Panc1 (cell line): ENCODE data around the gene PLXNC1. TPM values are rescaled to one million over a fixed set of nuclear protein-coding genes. Genes with fewer than 3 reads are reported as not detected.

Experiments
- ATAC-seq: fragments of 200-7000 bp; cut with Tn5 transposase; 2 replicates; pipeline ENCODE4 v1.9.1; 2020; ENCODE audit warnings: mild to moderate bottlenecking, moderate library complexity
- Bru-seq: library from RNA; stranded (reverse); fragments of 400-500 nt; gene quantifications from one replicate; lab custom pipeline; 2021; lab: Mats Ljungman, UMichigan
- BruChase-seq, 2 experiments: library from RNA; stranded (reverse); fragments of 400-500 nt; gene quantifications; one replicate each; lab custom pipeline; 2021; lab: Mats Ljungman, UMichigan
- BruUV-seq: library from RNA; stranded (reverse); fragments of 400-500 nt; replicated peaks from 2 replicates; lab custom pipeline; 2021; lab: Mats Ljungman, UMichigan
- CTCF ChIA-PET: fragments of 300-600 bp; sonication (Branson Sonifier 250); formaldehyde crosslinking; loops from one replicate; lab custom pipeline; 2022; ENCODE audit warnings: antibody characterized with exemption; lab: Charles Lee
- POLR2A ChIA-PET: fragments of 300-600 bp; sonication (Branson Sonifier 250); formaldehyde crosslinking; loops from one replicate; lab custom pipeline; 2022; ENCODE audit warnings: antibody characterized with exemption; lab: Charles Lee
- DNase-seq: peaks from one replicate; pipeline ENCODE4 v3.0.0-alpha.2; 2010; ENCODE audit warnings: low read depth, low spot score
- H3K27ac ChIP-seq: 2 replicates; pipeline ENCODE4 v1.5.1; 2011; ENCODE audit warnings: mild to moderate bottlenecking, low read length, inconsistent platforms
- H3K27me3 ChIP-seq: fragments of 200-500 bp; sonication (Bioruptor generic); 2 replicates; pipeline ENCODE4 v1.6.0; 2014; ENCODE audit warnings: low read length, inconsistent platforms; ENCODE audit not compliant: control insufficient read depth, insufficient read depth
- H3K36me3 ChIP-seq: fragments of 200-500 bp; sonication (Bioruptor generic); 2 replicates; pipeline ENCODE4 v1.5.1; 2014; ENCODE audit warnings: inconsistent platforms, mild to moderate bottlenecking, low read length, moderate library complexity; ENCODE audit not compliant: control insufficient read depth, insufficient read depth
- H3K4me1 ChIP-seq: 2 replicates; pipeline ENCODE4 v1.5.1; 2011; ENCODE audit warnings: inconsistent platforms, mild to moderate bottlenecking, low read length, moderate library complexity; ENCODE audit not compliant: control insufficient read depth, insufficient read depth
- H3K4me3 ChIP-seq, 2 experiments: 2 replicates each; pipeline ENCODE4 v1.5.1; 2011 to 2012; ENCODE audit warnings: low read depth in 2 of 2, low read length in 2 of 2, mild to moderate bottlenecking in 2 of 2, inconsistent platforms in 1 of 2, moderate library complexity in 1 of 2
- H3K9me3 ChIP-seq: fragments of 200-500 bp; sonication (Bioruptor generic); 2 replicates; pipeline ENCODE4 v1.5.1; 2014; ENCODE audit warnings: low read depth, mild to moderate bottlenecking, inconsistent platforms, low read length, moderate library complexity; ENCODE audit not compliant: control insufficient read depth, insufficient read depth
- POLR2AphosphoS5 ChIP-seq: IDR thresholded peaks from 2 replicates; pipeline ENCODE4 v1.6.1; 2012; ENCODE audit warnings: mild to moderate bottlenecking, low read depth, low read length, moderate library complexity
- SIN3A ChIP-seq: IDR thresholded peaks from 2 replicates; pipeline ENCODE4 v1.6.1; 2012; ENCODE audit warnings: low read depth, mild to moderate bottlenecking, low read length, moderate library complexity, borderline replicate concordance; ENCODE audit not compliant: insufficient read depth
- TCF7L2 ChIP-seq: IDR thresholded peaks from 2 replicates; pipeline ENCODE4 v1.6.1; 2011; ENCODE audit warnings: mild to moderate bottlenecking, low read depth, low read length, inconsistent platforms
- in situ Hi-C: cut with HindIII; loops from 2 replicates; pipeline ENCODE4 v1.10.0; 2016; ENCODE audit warnings: low sequenced_read_pairs, low pct_unique_long_range_greater_than_20kb
- intact Hi-C: fragments of 100-400 bp; cut with micrococcal nuclease; formaldehyde crosslinking; loops from one replicate; pipeline ENCODE4 v1.10.0; 2022; ENCODE audit not compliant: unreplicated experiment
- long read RNA-seq: library from polyadenylated mRNA; unstranded; transcript quantifications from one replicate; pipeline ENCODE4 v2.0.0, GENCODE V29; 2021; ENCODE audit not compliant: unreplicated experiment
- polyA plus RNA-seq: library from polyadenylated mRNA; unstranded; fragments of >200 nt; gene quantifications from one replicate; pipeline ENCODE4 v1.2.1, GENCODE V29; 2012; ENCODE audit warnings: missing spikeins; ENCODE audit not compliant: insufficient read length
- total RNA-seq: library from RNA; stranded (reverse); gene quantifications from one replicate; pipeline ENCODE4 v1.2.1, GENCODE V29; 2021; ENCODE audit not compliant: unreplicated experiment
- TF ChIP-seq, protein P1 (sequence below): fragments of 450-650 bp; IDR thresholded peaks from 2 replicates; pipeline ENCODE4 v1.5.1; 2017; ENCODE audit warnings: mild to moderate bottlenecking
- TF ChIP-seq, protein P2 (sequence below), 2 experiments: IDR thresholded peaks; 2 replicates each; pipeline ENCODE4 v1.6.1; 2011 to 2012; ENCODE audit warnings: low read depth in 2 of 2, control low read depth in 1 of 2, low read length in 1 of 2, mild to moderate bottlenecking in 1 of 2, moderate library complexity in 1 of 2; ENCODE audit not compliant: insufficient read depth in 1 of 2

Gene PLXNC1
- 0.57 TPM for total RNA-seq
- polyA plus RNA-seq: 0.21 TPM
- Bru-seq, nascent RNA: percentile 16 among the genes with signal in this experiment
- percentile 12 among the genes with signal in this experiment for BruChase-seq, experiment 1, labeled RNA remaining after a 2-hour chase
- percentile 17 among the genes with signal in this experiment for BruChase-seq, experiment 2, labeled RNA remaining after a 6-hour chase
- long read RNA-seq, partial matches to known transcripts: 0 of 2 reads
- long read RNA-seq, other reads (novel, unspliced or antisense): 2 of 2 reads

DNA sequence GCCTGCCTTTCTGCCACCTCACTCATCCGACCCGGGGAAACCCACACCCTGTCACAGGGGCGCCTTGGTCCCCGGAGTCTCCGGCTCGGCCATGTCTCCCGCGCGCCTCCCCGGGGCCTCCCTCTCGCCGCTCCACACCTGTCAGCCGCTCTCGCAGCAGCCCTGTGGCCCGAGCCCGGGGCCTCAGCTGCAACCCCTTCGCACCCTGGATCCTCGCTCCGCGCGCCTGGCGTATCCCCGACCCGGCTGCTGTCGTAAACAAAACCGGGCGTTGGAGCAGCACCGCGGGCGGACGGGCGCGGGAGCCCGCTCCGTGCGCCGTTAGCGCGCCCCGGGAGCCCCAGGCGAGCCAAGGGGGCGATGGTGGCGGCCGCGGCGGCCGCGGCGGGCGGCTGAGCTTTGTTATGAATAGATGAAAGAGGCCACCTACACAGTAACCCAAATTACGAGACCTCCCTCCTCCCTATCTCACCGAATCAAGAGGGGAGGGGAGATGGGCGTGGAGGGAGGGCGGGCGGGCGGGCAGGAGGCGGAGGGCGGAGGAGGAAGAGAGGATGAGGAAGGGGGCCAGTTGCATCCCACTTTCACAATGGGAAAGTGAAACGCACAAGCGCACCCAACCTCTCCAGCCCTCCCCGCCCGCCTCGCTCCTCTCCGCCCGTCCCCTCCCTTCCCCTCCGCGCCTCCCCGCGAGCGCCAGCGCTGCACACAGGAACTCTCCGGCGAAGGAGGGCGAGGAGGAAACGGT is at the start of gene PLXNC1:
TSS of gene PLXNC1 (plus strand) at position 587 of the 748 bp plus-strand sequence. CDS start 395 bp downstream, outside the sequence.
- ChIA-PET POLR2A (interaction anchor here (0.7 kb wide), 1 partner anchor 392 kb away, joined by 17 read pairs; no protein-coding TSS in a partner anchor), CTCF (interaction anchor here (0.7 kb wide), 1 partner anchor 1392 kb away, joined by 9 read pairs; no protein-coding TSS in a partner anchor)
- intact Hi-C loops (no loop called here), in situ Hi-C loops (no loop called here)
- Histone ChIP-seq H3K27me3 (peaks cover 37% of the 10 kb centered on the region), H3K4me1 (no peaks in the 10 kb centered on the region), H3K36me3 (no peaks in the 10 kb centered on the region; the same call in 1 of the 2 replicates), H3K4me3 (peak within 1 kb of the TSS; percentile 34 to 42), H3K27ac (no peak within 1 kb of the TSS), H3K9me3 (no peaks in the 10 kb centered on the region)
- DNase-seq (no peak), ATAC-seq (peak; percentile 70)
- TF ChIP-seq SIN3A: no peak
- TF ChIP-seq, protein P1, sequence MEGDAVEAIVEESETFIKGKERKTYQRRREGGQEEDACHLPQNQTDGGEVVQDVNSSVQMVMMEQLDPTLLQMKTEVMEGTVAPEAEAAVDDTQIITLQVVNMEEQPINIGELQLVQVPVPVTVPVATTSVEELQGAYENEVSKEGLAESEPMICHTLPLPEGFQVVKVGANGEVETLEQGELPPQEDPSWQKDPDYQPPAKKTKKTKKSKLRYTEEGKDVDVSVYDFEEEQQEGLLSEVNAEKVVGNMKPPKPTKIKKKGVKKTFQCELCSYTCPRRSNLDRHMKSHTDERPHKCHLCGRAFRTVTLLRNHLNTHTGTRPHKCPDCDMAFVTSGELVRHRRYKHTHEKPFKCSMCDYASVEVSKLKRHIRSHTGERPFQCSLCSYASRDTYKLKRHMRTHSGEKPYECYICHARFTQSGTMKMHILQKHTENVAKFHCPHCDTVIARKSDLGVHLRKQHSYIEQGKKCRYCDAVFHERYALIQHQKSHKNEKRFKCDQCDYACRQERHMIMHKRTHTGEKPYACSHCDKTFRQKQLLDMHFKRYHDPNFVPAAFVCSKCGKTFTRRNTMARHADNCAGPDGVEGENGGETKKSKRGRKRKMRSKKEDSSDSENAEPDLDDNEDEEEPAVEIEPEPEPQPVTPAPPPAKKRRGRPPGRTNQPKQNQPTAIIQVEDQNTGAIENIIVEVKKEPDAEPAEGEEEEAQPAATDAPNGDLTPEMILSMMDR: no peak
- TF ChIP-seq POLR2AphosphoS5: no peak
- no peak for TF ChIP-seq TCF7L2
- TF ChIP-seq, protein P2, sequence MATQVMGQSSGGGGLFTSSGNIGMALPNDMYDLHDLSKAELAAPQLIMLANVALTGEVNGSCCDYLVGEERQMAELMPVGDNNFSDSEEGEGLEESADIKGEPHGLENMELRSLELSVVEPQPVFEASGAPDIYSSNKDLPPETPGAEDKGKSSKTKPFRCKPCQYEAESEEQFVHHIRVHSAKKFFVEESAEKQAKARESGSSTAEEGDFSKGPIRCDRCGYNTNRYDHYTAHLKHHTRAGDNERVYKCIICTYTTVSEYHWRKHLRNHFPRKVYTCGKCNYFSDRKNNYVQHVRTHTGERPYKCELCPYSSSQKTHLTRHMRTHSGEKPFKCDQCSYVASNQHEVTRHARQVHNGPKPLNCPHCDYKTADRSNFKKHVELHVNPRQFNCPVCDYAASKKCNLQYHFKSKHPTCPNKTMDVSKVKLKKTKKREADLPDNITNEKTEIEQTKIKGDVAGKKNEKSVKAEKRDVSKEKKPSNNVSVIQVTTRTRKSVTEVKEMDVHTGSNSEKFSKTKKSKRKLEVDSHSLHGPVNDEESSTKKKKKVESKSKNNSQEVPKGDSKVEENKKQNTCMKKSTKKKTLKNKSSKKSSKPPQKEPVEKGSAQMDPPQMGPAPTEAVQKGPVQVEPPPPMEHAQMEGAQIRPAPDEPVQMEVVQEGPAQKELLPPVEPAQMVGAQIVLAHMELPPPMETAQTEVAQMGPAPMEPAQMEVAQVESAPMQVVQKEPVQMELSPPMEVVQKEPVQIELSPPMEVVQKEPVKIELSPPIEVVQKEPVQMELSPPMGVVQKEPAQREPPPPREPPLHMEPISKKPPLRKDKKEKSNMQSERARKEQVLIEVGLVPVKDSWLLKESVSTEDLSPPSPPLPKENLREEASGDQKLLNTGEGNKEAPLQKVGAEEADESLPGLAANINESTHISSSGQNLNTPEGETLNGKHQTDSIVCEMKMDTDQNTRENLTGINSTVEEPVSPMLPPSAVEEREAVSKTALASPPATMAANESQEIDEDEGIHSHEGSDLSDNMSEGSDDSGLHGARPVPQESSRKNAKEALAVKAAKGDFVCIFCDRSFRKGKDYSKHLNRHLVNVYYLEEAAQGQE (IDR thresholded peaks at IDR 0.05; ENCODE audit: insufficient read depth in 1 of 2, low read depth in 2 of 2, low read length in 1 of 2): no peak
- no TSS peak for BruUV-seq

DNA sequence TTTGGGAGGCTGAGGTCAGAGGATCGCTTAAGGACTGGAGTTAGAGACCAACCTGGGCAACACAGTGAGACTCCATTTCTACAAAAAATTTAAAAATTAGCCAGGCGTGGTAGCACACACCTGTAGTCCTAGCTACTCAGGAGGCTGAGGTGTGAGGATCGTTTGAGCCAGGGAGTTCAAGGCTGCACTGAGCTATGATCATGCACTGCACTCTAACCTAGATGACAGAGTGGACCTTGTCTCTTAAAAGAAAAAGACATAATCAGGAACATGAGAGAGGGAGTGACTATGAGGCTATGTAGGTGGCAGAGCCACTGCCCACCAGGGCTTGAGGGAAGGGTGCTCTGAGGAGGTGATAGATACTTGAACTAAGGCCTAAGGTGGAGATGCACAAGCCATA is 49.2 kb upstream of the PLXNC1 start:
- POLR2A ChIA-PET: no interaction called here
- no peaks in the 10 kb centered on the region for H3K36me3 ChIP-seq

More for the DNA sequence above, 49.2 kb upstream of the PLXNC1 start:
- H3K9me3 ChIP-seq: no peaks in the 10 kb centered on the region
- H3K4me3 ChIP-seq: no peak overlapping the region
- CTCF ChIA-PET: no interaction called here
- H3K27me3 ChIP-seq: no peaks in the 10 kb centered on the region
- 0 out of 2 replicates have a peak overlapping the region, but pooled peaks have one; percentile 2 for H3K27ac ChIP-seq
- in situ Hi-C loops (no loop called here), intact Hi-C loops (no loop called here)
- no peak for ATAC-seq
- TF ChIP-seq, protein P1: no peak
- TF ChIP-seq SIN3A (no peak), POLR2AphosphoS5 (no peak), TCF7L2 (no peak)
- TF ChIP-seq, protein P2 (IDR thresholded peaks at IDR 0.05; ENCODE audit: insufficient read depth in 1 of 2, low read depth in 2 of 2, low read length in 1 of 2): no peak
- DNase-seq: no peak
- peaks cover 22% of the 10 kb centered on the region for H3K4me1 ChIP-seq
- no TSS peak for BruUV-seq
